Peyer's patch (tissue), 4 donors: Measurements from ENCODE around the gene CRACDL.

Experiments
- POLR2A ChIP-seq, 2 donors: fragments of 450-650 bp; IDR thresholded peaks; one replicate each; pipeline ENCODE4 v1.5.1; 2017; ENCODE audit warnings: antibody characterized with exemption in 2 of 2, mild to moderate bottlenecking in 2 of 2, moderate library complexity in 2 of 2
- TF ChIP-seq, protein P1 (sequence below), 6 experiments: fragments of 450-650 bp in 4 of 6; fragments of 200-600 bp in 2 of 6; sonication (generic) in 1 of 6; IDR thresholded peaks; one replicate each; pipeline ENCODE4 v1.5.1; 2017 to 2019; ENCODE audit warnings: antibody characterized with exemption in 6 of 6, mild to moderate bottlenecking in 3 of 6, moderate library complexity in 1 of 6

DNA sequence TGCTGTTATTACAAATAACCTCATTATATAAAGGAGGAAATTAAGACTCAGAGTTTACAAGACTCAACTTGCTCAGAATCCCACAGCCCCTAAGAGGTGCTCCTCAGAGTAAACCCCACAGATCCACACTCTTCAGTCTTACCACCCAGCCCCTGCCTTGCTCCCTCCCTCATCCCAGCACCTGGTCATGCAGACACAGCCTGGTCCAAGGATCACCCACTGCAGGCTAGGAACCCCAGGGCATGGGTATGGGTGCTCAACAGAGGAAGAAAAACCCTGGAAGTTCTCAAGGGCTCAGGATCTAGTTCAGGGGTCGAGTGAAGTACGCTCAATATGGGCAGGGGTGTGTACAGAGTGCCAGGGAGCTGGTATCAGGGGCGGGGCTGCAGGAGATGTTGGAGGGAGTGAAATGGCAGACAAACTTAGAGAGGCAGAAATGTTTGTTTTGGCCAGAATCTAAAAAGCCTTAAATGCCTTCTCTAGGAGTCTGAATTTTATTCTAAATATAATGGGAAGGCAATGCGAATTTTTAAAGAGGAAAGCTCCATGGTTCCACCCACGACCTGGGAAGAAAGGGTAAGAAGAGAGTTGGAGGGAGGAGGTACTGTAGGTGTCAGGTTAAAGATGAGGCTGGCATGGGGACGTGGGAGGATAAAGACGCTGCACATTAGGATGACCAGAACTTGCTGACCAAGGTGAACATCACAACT, 126.0 kb downstream of the CRACDL start:
- TF ChIP-seq, protein P1, sequence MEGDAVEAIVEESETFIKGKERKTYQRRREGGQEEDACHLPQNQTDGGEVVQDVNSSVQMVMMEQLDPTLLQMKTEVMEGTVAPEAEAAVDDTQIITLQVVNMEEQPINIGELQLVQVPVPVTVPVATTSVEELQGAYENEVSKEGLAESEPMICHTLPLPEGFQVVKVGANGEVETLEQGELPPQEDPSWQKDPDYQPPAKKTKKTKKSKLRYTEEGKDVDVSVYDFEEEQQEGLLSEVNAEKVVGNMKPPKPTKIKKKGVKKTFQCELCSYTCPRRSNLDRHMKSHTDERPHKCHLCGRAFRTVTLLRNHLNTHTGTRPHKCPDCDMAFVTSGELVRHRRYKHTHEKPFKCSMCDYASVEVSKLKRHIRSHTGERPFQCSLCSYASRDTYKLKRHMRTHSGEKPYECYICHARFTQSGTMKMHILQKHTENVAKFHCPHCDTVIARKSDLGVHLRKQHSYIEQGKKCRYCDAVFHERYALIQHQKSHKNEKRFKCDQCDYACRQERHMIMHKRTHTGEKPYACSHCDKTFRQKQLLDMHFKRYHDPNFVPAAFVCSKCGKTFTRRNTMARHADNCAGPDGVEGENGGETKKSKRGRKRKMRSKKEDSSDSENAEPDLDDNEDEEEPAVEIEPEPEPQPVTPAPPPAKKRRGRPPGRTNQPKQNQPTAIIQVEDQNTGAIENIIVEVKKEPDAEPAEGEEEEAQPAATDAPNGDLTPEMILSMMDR (IDR thresholded peaks at IDR 0.05) = no peak
- TF ChIP-seq POLR2A (IDR thresholded peaks at IDR 0.05) = no peak
